Inflammatory macrophage treated with lipopolysaccharide for 4 hours (primary cell): ENCODE results near the gene UBIAD1.

ENCODE experiments used
- DNase-seq: peaks from one replicate; pipeline ENCODE4 v3.0.0-alpha.2; 2020

UBIAD1 gene

GRCh38 chr1:11272832-11273594, at the start of gene UBIAD1:
TSS of gene UBIAD1 (plus strand) at chr1:11273198. CDS start at chr1:11273532, 334 bp downstream.
- DNase-seq = peak; percentile 86

- no peak for DNase-seq
Measured at GRCh38 chr1:11227106-11228077, 45.6 kb upstream of the UBIAD1 start.

DNA sequence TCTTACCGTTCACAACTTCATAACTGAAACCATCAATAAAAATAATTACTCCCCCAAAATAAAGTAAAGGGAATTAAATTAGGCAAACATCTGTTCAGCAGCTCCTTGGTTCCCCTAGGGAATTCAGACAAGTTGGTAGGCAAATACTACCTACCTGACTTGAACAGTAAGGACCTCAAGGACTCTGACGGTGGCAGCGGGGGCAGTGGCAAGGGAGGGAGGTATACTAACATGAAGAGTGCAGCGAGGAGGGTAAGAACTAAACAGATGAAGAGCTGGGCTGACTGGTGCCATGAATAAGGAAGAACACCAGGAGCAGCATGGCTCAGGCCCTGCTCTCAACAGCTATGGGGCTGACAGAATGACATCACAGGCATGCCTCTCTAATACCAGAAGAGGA, 43.8 kb upstream of the UBIAD1 start:
- peak; percentile 28 for DNase-seq

- no peak for DNase-seq
Measured at GRCh38 chr1:11233208-11233607, 39.8 kb upstream of the UBIAD1 start.

GRCh38 chr1:11237356-11237755, 35.6 kb upstream of the UBIAD1 start:
- DNase-seq = no peak

DNA sequence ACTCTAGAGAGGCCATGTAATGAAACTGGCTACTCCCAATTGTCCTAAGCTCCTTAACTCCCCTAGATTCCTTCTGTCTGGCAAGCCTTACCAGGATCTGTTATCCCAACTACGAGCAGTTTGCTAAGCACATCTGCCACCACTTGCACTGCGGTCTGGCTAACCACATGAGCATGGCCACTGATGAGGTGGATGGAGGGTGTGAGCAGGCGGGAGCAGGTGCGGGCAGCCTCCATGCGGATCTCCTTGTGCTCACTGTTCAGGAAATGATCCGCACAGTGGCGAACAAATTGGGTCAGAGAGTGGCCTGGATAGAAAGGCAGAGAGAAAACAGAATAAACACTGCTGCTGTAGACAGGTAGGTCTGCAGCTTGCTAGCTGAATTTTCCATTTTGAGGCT, 34.7 kb upstream of the UBIAD1 start:
- DNase-seq = no peak

GRCh38 chr1:11245248-11245647, 27.8 kb upstream of the UBIAD1 start:
- no peak for DNase-seq

- no peak for DNase-seq
Measured at GRCh38 chr1:11245904-11246719, 26.9 kb upstream of the UBIAD1 start.

DNA sequence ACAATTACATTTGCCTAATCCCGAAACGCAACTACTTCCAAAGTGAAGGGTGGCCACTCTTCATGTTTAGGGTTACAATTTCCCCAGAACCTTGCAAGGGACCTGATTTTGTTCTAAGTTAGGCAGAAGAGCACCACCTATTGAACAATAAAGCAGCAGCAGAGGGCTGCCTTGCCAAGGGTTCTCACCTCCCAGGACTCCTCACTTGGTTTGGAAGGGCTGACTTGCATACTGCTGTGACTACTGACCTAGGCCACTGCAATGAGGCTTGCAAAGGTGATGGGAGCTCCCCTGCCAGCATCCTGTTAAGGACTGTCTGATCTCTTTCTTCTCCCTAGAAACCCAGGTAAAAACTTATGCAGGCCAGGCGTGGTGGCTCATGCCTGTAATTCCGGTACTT, 24.8 kb upstream of the UBIAD1 start:
- DNase-seq = no peak

GRCh38 chr1:11252538-11252937, 20.5 kb upstream of the UBIAD1 start:
- no peak for DNase-seq

GRCh38 chr1:11253226-11253625, 19.8 kb upstream of the UBIAD1 start:
- DNase-seq = no peak

DNA sequence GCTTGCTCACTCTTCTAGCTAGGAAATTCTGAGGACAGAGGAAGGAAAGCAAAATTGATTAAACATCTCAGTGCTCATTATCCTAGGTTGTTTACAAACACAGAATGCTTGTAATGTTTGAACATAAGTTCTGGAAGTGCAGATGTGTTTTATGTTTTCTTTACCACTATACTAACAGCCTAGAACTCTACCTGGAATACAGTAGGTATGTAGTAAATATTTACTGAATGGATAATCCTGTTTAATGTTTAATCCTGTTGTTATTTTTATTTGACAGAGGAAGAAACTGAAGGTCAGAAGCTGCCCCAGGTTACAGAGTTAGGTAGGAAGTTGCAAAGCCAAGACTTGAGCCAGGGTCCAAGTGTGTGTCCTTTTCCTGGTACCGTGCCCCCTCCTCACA, 16.7 kb upstream of the UBIAD1 start:
- no peak for DNase-seq

DNA sequence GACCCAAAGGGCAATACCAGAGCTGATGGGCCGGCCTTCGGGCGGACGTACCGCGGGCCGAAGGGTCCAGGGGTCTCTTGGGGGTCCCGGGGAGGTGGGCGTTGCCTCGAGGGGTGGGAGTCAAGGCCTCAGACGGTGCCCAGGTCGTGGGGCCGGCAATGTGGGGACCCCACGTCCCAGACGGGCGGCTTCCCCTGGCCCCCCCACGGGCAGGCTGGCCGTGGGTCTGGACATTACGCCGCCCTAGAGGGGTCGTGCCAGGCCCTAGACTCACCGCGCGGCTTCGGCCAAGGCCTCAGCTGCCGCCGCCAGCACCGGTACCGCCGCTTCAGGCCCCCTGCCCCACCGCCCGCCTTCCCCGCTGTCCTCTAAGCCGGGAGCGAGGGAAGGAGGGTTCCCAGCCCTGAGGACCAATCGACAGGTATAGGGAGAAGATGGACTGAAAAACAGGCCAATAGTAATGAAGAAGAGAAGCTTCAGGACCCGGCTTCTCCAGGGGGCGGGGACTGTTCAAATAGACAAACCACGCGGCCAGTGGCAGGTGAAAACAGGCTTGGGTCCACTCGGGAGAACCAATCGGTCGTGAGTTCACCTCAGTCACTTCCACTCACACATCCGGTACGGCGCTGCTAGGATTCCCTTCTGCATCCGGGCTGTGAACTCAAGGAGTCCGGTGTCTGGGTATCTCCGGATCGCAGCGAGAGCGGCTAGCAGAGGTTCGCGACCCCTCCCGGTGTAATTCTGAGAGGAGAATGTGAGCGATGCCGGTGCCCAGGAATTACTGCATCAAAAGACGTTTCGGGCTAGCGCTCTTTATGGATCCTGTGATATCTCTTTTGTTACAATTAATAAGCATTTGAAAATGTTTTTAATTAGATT, 10.6 kb upstream of the UBIAD1 start, which contains the start of gene MTOR:
Gene MTOR, minus strand, starts transcription at position 381 of the 879 bp plus-strand sequence. CDS start 3,142 bp downstream, outside the sequence.
- DNase-seq = peak; percentile 100

GRCh38 chr1:11266268-11267074, 6.5 kb upstream of the UBIAD1 start:
- no peak for DNase-seq

DNA sequence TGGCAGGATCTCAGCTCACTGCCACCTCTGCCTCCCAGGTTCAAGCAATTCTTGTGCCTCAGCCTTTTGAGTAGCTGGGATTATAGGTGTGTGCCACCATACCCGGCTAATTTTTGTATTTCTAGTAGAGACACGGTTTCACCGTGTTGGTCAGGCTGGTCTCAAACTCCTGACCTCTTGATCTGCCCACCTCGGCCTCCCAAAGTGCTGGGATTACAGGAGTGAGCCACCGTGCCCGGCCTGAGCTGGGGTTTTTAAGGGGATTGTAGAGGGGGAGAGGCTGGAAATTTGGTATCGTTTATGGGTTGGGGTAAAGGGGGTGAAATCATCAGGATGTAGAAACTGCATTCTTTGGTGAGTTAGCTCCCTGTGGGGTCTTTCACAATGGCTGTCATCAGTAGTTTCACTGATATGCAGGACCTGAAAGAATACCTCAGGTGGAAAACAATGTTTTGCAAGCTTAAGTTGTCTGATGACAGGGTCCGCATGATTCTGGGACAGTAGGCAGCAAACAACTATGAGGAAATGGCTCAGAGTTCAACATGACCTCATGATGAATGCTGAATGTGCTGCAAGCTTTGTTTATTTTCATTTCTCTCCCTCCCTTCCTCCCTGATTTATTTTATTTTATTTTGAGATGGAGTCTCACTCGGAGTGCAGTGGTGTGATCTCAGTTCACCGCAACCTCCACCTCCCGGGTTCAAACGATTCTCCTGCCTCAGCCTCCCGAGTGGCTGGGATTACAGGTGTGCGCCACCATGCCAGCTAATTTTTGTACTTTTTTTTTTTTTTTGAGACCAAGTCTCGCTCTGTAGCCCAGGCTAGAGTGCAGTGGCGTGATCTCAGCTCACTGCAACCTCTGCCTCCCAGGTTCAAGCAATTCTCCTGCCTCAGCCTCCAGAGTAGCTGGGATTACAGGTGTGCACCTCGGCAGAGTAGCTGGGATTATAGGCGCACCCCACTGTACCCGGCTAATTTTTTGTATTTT, 5.4 kb upstream of the UBIAD1 start:
- DNase-seq = peak; percentile 50

DNA sequence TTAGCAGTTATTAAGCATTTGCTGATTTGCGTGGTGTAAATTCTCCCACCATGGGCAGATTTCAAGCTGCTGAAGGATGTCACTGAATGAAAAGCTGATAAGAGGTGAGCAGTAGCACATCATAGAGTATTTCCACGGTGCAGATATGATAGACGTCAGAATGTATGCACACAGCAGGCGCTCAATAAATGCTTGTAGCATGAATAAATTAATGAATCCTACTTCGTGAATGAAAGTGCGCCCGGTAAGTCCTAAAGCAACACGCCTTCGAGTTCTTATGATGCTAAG, 510 bp upstream of the UBIAD1 start:
- DNase-seq = no peak

DNA sequence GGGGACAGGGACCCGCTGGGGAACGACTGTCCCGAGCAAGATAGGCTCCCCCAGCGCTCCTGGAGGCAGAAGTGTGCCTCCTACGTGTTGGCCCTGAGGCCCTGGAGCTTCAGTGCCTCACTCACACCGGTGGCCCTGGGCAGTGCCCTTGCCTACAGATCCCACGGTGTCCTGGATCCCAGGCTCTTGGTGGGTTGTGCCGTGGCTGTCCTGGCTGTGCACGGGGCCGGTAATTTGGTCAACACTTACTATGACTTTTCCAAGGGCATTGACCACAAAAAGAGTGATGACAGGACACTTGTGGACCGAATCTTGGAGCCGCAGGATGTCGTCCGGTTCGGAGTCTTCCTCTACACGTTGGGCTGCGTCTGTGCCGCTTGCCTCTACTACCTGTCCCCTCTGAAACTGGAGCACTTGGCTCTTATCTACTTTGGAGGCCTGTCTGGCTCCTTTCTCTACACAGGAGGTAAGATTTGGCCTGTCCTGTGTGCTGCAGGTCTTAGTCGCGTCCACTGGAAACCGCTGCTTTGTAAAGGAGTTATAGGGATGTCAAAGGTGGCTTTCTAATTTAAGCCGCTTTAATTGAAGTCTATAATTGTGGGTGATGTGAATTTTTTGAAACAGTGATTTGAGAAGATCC, 717 bp downstream of the UBIAD1 start:
- no peak for DNase-seq

DNA sequence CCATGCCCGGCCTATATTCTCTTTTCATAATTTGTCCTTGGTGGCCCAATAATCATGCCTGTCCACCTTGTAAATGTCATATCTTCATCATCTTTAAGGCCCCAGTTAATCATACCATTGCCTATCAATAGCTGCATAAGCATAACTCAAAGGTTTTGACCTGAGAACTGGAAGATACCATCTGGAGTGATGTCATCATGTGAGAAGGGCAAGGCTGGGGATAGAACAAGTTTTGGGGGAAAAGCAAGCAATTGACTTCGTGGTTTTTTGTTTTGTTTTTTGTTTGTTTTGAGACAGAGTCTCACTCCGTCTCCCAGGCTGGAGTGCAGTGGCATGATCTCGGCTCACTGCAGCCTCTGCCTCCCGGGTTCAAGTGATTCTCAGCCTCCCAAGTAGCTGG, 6.2 kb downstream of the UBIAD1 start:
- DNase-seq = no peak

GRCh38 chr1:11279630-11280029, 6.6 kb downstream of the UBIAD1 start:
- DNase-seq = no peak
